HL-60 (cell line): Measurements from ENCODE around the gene AP4M1.

Experiments used
- GABPA ChIP-seq: IDR thresholded peaks from 2 replicates; pipeline ENCODE4 v1.6.1; 2012; ENCODE audit warnings: low read depth
- POLR2AphosphoS5 ChIP-seq: IDR thresholded peaks from 2 replicates; pipeline ENCODE4 v1.6.1; 2012; ENCODE audit warnings: low read depth
- REST ChIP-seq: IDR thresholded peaks from 2 replicates; pipeline ENCODE4 v1.6.1; 2012; ENCODE audit warnings: low read depth; ENCODE audit not compliant: insufficient replicate concordance
- TF ChIP-seq, protein P1 (sequence below): IDR thresholded peaks from one replicate; pipeline ENCODE4 v1.5.1; 2011; ENCODE audit warnings: low read length, control low read depth, inconsistent platforms; ENCODE audit not compliant: insufficient read depth

- TF ChIP-seq, protein P1, sequence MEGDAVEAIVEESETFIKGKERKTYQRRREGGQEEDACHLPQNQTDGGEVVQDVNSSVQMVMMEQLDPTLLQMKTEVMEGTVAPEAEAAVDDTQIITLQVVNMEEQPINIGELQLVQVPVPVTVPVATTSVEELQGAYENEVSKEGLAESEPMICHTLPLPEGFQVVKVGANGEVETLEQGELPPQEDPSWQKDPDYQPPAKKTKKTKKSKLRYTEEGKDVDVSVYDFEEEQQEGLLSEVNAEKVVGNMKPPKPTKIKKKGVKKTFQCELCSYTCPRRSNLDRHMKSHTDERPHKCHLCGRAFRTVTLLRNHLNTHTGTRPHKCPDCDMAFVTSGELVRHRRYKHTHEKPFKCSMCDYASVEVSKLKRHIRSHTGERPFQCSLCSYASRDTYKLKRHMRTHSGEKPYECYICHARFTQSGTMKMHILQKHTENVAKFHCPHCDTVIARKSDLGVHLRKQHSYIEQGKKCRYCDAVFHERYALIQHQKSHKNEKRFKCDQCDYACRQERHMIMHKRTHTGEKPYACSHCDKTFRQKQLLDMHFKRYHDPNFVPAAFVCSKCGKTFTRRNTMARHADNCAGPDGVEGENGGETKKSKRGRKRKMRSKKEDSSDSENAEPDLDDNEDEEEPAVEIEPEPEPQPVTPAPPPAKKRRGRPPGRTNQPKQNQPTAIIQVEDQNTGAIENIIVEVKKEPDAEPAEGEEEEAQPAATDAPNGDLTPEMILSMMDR, result no peak
- TF ChIP-seq POLR2AphosphoS5, result no peak
- TF ChIP-seq GABPA, result no peak
- TF ChIP-seq REST, result no peak
Observed at GRCh38 chr7:100128637-100128963, 27.2 kb downstream of the AP4M1 start.
